Right lobe of liver (tissue), 6 donors: Measurements from ENCODE around the gene SYNGR2. TPM values are rescaled to one million over a fixed set of nuclear protein-coding genes. Genes with fewer than 3 reads are reported as not detected.
A peak's percentile ranks its signal among the peaks of the same experiment; 100 is the strongest.
"Not testable (repeated sequence)": the region's sequence is repeated elsewhere in the genome, so short reads cannot be mapped to it uniquely, and the experiment has no call there.

Experiments
- ATAC-seq, 4 donors: fragments of 200-7000 bp; cut with Tn5 transposase; one replicate each; pipeline ENCODE4 v1.9.1; 2020; ENCODE audit warnings: mild to moderate bottlenecking in 4 of 4, moderate library complexity in 4 of 4
- DNase-seq, 3 donors: peaks; one replicate each; pipeline ENCODE4 v3.0.0-alpha.2; 2020
- H3K27ac ChIP-seq, 3 donors: fragments of 200-600 bp; one replicate each; pipeline ENCODE4 v1.8.0; 2022
- H3K27me3 ChIP-seq, 2 donors: fragments of 200-600 bp; one replicate each; pipeline ENCODE4 v1.8.0; 2022
- H3K36me3 ChIP-seq, 4 donors: fragments of 200-600 bp; sonication (generic) in 1 of 4; one replicate each; pipeline versions ENCODE4 v1.5.1 to v1.8.0; 2017 to 2022; ENCODE audit warnings: control low read depth in 1 of 4
- H3K4me1 ChIP-seq, 4 donors: fragments of 200-600 bp; sonication (generic) in 1 of 4; one replicate each; pipeline versions ENCODE4 v1.5.1 to v1.8.0; 2017 to 2022; ENCODE audit warnings: control low read depth in 1 of 4
- H3K4me3 ChIP-seq, 3 donors: fragments of 200-600 bp; one replicate each; pipeline ENCODE4 v1.8.0; 2022
- H3K9me3 ChIP-seq, 4 donors: fragments of 200-600 bp; sonication (generic) in 1 of 4; one replicate each; pipeline versions ENCODE4 v1.5.1 to v1.8.0; 2017 to 2022; ENCODE audit warnings: control low read depth in 1 of 4
- CTCF ChIP-seq, 4 donors: fragments of 200-600 bp in 3 of 4; fragments of 450-650 bp in 1 of 4; IDR thresholded peaks; one replicate each; pipeline versions ENCODE4 v1.5.1 to v1.8.0; 2016 to 2022; ENCODE audit warnings: antibody characterized with exemption in 4 of 4, mild to moderate bottlenecking in 2 of 4
- POLR2A ChIP-seq: fragments of 450-650 bp; IDR thresholded peaks from one replicate; pipeline ENCODE4 v1.6.1; 2017; ENCODE audit warnings: antibody characterized with exemption, mild to moderate bottlenecking
- WGBS: methylation state at CpG from one replicate; pipeline ENCODE4 v1.1.6; 2018; ENCODE audit warnings: low coverage, low lambda C conversion rate; ENCODE audit not compliant: insufficient coverage; ENCODE audit errors: missing lambda C conversion rate; 5-methylcytosine and 5-hydroxymethylcytosine counted together
- intact Hi-C, 2 donors: fragments of 100-400 bp; cut with DNase I; formaldehyde crosslinking; loops; one replicate each; pipeline versions ENCODE4 v1.11.2 to v1.14.1; 2022
- total RNA-seq, 6 experiments: library from RNA; depleted of rRNA in 2 of 6; stranded (reverse); fragments of >200 nt in 2 of 6; fragmentation: NEBNext Ultra II Directional in 3 of 6; extraction: Animal tissue kit (Norgen Biotek cat#: 25700) in 3 of 6; gene quantifications; one replicate each; pipeline versions ENCODE4 v1.1.0 to v1.2.4, GENCODE V29; 2016 to 2023
- donor health status: DM: no; HTN: yes; CAD: no.
- donor health status: DM: no; HTN: no; CAD: no.
- donor health status: DM: no; HTN: no; CAD: no.
- donor health status: DM: no; HTN: yes; CAD: no.
- donor health status: DM: no; HTN: yes; CAD: no.

The SYNGR2 gene
- total RNA-seq, 6 experiments from 2014 or later = 43.3 to 55.8 (median 50.4) TPM

GRCh38 chr17:78170692-78171590 is 2.6 kb downstream of the SYNGR2 start:
- no peaks in the 10 kb centered on the region for H3K27me3 ChIP-seq
- intact Hi-C loops = loop anchor here (5.0 to 10.0 kb wide), 3 partner anchors 59 to 84 kb away; no protein-coding TSS in a partner anchor
- WGBS = 52% methylated on average over 6 of the region's 31 CpGs
- peaks cover 0 to 9% (median 4%) of the 10 kb centered on the region in 4 donors for H3K36me3 ChIP-seq
- H3K27ac ChIP-seq = no peak overlapping the region
- H3K4me3 ChIP-seq = no peak overlapping the region
- H3K9me3 ChIP-seq = no peaks in the 10 kb centered on the region
- ATAC-seq (no peak), DNase-seq (no peak)
- no peak for TF ChIP-seq POLR2A
- TF ChIP-seq CTCF (IDR thresholded peaks at IDR 0.05) = no peak
- H3K4me1 ChIP-seq = peaks cover 0 to 30% (median 12%) of the 10 kb centered on the region in 4 donors

- H3K9me3 ChIP-seq, ATAC-seq, H3K36me3 ChIP-seq, H3K27me3 ChIP-seq, H3K4me3 ChIP-seq, DNase-seq, H3K27ac ChIP-seq: not testable (repeated sequence)
- 79% methylated on average over 12 of the region's 19 CpGs for WGBS
- peaks cover 0 to 38% (median 16%) of the 10 kb centered on the region in 4 donors for H3K4me1 ChIP-seq
- intact Hi-C loops = loop anchor here (5.0 to 10.0 kb wide), 3 partner anchors 59 to 83 kb away; no protein-coding TSS in a partner anchor
These were observed 3.3 kb downstream of the SYNGR2 start for GRCh38 chr17:78171591-78172248.

GRCh38 chr17:78172249-78173051 is 4.1 kb downstream of the SYNGR2 start:
- peak in 1 of 3 donors; percentile 52 for DNase-seq
- ATAC-seq = no peak

GRCh38 chr17:78173097-78173715 is 4.8 kb downstream of the SYNGR2 start:
- H3K27ac ChIP-seq = peak overlapping the region; percentile 1 to 77 (median 61)
- peaks cover 0 to 9% (median 4%) of the 10 kb centered on the region in 4 donors for H3K36me3 ChIP-seq
- peaks cover 0 to 41% (median 17%) of the 10 kb centered on the region in 4 donors for H3K4me1 ChIP-seq
- no peak for ATAC-seq
- no peak for TF ChIP-seq CTCF (IDR thresholded peaks at IDR 0.05)
- no peak for TF ChIP-seq POLR2A
- H3K27me3 ChIP-seq = no peaks in the 10 kb centered on the region
- no peak for DNase-seq
- H3K9me3 ChIP-seq = no peaks in the 10 kb centered on the region
- no peak overlapping the region for H3K4me3 ChIP-seq
- intact Hi-C loops = loop anchor here (5.0 to 10.0 kb wide), 3 partner anchors 61 to 82 kb away; no protein-coding TSS in a partner anchor
- WGBS = 34% methylated on average over 3 of the region's 11 CpGs

More at GRCh38 chr17:78172249-78173051, 4.1 kb downstream of the SYNGR2 start:
- Histone ChIP-seq H3K9me3 (no peaks in the 10 kb centered on the region), H3K4me1 (peaks cover 0 to 41% (median 17%) of the 10 kb centered on the region in 4 donors), H3K27ac (peak overlapping the region; percentile 1 to 77 (median 11)), H3K27me3 (no peaks in the 10 kb centered on the region), H3K36me3 (peaks cover 0 to 9% (median 4%) of the 10 kb centered on the region in 4 donors), H3K4me3 (no peak overlapping the region)
- intact Hi-C loops = loop anchor here (5.0 to 10.0 kb wide), 3 partner anchors 60 to 82 kb away; no protein-coding TSS in a partner anchor
- no peak for TF ChIP-seq CTCF (IDR thresholded peaks at IDR 0.05)
- no peak for TF ChIP-seq POLR2A
- WGBS = 57% methylated on average over 10 of the region's 19 CpGs
